GM12872 (cell line): ENCODE results near the gene PNLIP.

Source experiments
- CTCF ChIP-seq: IDR thresholded peaks from 3 replicates; pipeline ENCODE4 v1.5.1; 2011; ENCODE audit warnings: low read depth, mild to moderate bottlenecking, low read length, moderate library complexity; ENCODE audit not compliant: insufficient read depth

PNLIP gene

GRCh38 chr10:116545756-116546155 is at the start of gene PNLIP:
PNLIP (plus strand) TSS chr10:116545931; CDS start chr10:116546093, 162 bp downstream.
- no peak for TF ChIP-seq CTCF

GRCh38 chr10:116504786-116505185 is 40.9 kb upstream of the PNLIP start:
- no peak for TF ChIP-seq CTCF

- TF ChIP-seq CTCF: no peak
These were observed 35.2 kb upstream of the PNLIP start for GRCh38 chr10:116510565-116510964.

GRCh38 chr10:116511365-116511764 is 34.4 kb upstream of the PNLIP start:
- no peak for TF ChIP-seq CTCF

- TF ChIP-seq CTCF: peak; percentile 72
These were observed 24.1 kb upstream of the PNLIP start for GRCh38 chr10:116521424-116522290.

GRCh38 chr10:116522803-116523381 is 22.8 kb upstream of the PNLIP start:
- TF ChIP-seq CTCF: no peak

GRCh38 chr10:116524736-116525135 is 21.0 kb upstream of the PNLIP start:
- TF ChIP-seq CTCF: no peak
